Effector memory CD4-positive, alpha-beta T cell (primary cell): Measurements from ENCODE around the gene SP7.

ENCODE experiments used
- DNase-seq, 3 donors: peaks; one replicate each; pipeline ENCODE4 v3.0.0-alpha.2; 2020
- H3K27ac ChIP-seq: 2 replicates; pipeline ENCODE4 v1.7.0; 2013; ENCODE audit warnings: mild to moderate bottlenecking, low read length, moderate library complexity; ENCODE audit not compliant: insufficient read depth, poor library complexity, severe bottlenecking
- H3K27me3 ChIP-seq: replicated peaks from 2 replicates; pipeline ENCODE4 v1.7.0; 2013; ENCODE audit warnings: mild to moderate bottlenecking, low read length; ENCODE audit not compliant: insufficient read depth, control insufficient read depth, poor library complexity, severe bottlenecking
- H3K36me3 ChIP-seq: 2 replicates; pipeline ENCODE4 v1.7.0; 2013; ENCODE audit warnings: mild to moderate bottlenecking, low read length, moderate library complexity; ENCODE audit not compliant: control insufficient read depth, insufficient read depth
- H3K4me1 ChIP-seq: 2 replicates; pipeline ENCODE4 v1.7.0; 2013; ENCODE audit warnings: low read length, mild to moderate bottlenecking; ENCODE audit not compliant: control insufficient read depth, insufficient read depth, poor library complexity, severe bottlenecking
- H3K4me3 ChIP-seq: 2 replicates; pipeline ENCODE4 v1.7.0; 2013; ENCODE audit warnings: low read length, low read depth, mild to moderate bottlenecking; ENCODE audit not compliant: insufficient read depth, poor library complexity, severe bottlenecking
- H3K9me3 ChIP-seq: 2 replicates; pipeline ENCODE4 v1.7.0; 2013; ENCODE audit warnings: mild to moderate bottlenecking, low read length, moderate library complexity; ENCODE audit not compliant: control insufficient read depth

Gene SP7

GRCh38 chr12:53279888-53280498, 56.2 kb downstream of the SP7 start:
- Histone ChIP-seq H3K27ac (no peak overlapping the region), H3K9me3 (no peaks in the 10 kb centered on the region), H3K36me3 (no peaks in the 10 kb centered on the region), H3K4me3 (no peak overlapping the region), H3K27me3 (no peaks in the 10 kb centered on the region), H3K4me1 (no peaks in the 10 kb centered on the region)
- DNase-seq, result no peak

GRCh38 chr12:53279283-53279869, 56.8 kb downstream of the SP7 start:
- H3K27me3 ChIP-seq, result no peaks in the 10 kb centered on the region
- no peak overlapping the region for H3K27ac ChIP-seq
- no peaks in the 10 kb centered on the region for H3K9me3 ChIP-seq
- no peak overlapping the region for H3K4me3 ChIP-seq
- H3K36me3 ChIP-seq, result no peaks in the 10 kb centered on the region
- H3K4me1 ChIP-seq, result no peaks in the 10 kb centered on the region
- DNase-seq, result no peak

- no peaks in the 10 kb centered on the region for H3K27me3 ChIP-seq
- H3K4me3 ChIP-seq, result no peak overlapping the region
- H3K9me3 ChIP-seq, result no peaks in the 10 kb centered on the region
- H3K27ac ChIP-seq, result no peak overlapping the region
- no peaks in the 10 kb centered on the region for H3K4me1 ChIP-seq
- no peaks in the 10 kb centered on the region for H3K36me3 ChIP-seq
- no peak for DNase-seq
Measured at GRCh38 chr12:53277981-53278380, 58.2 kb downstream of the SP7 start.
